Ascending aorta (tissue), 2 donors: ENCODE results near the gene SLC44A2. TPM values are rescaled to one million over a fixed set of nuclear protein-coding genes. Genes with fewer than 3 reads are reported as not detected.

Experiments used
- DNase-seq, 2 donors: peaks; one replicate each; pipeline ENCODE4 v3.0.0-alpha.2; 2019; ENCODE audit warnings: low spot score in 2 of 2
- H3K27ac ChIP-seq, 2 donors: fragments of 200-600 bp; sonication (generic); one replicate each; pipeline ENCODE4 v1.5.1; 2016 to 2017; ENCODE audit warnings: mild to moderate bottlenecking in 1 of 2
- H3K27me3 ChIP-seq: fragments of 200-600 bp; sonication (generic); one replicate; pipeline ENCODE4 v1.5.1; 2017
- H3K36me3 ChIP-seq, 2 donors: fragments of 200-600 bp; sonication (generic); one replicate each; pipeline ENCODE4 v1.5.1; 2016
- H3K4me1 ChIP-seq, 2 donors: fragments of 200-600 bp; sonication (generic); one replicate each; pipeline ENCODE4 v1.5.1; 2016 to 2017; ENCODE audit warnings: mild to moderate bottlenecking in 1 of 2
- H3K4me3 ChIP-seq, 2 donors: fragments of 200-600 bp; sonication (generic); one replicate each; pipeline ENCODE4 v1.5.1; 2016 to 2017; ENCODE audit warnings: mild to moderate bottlenecking in 1 of 2
- H3K9me3 ChIP-seq, 2 donors: fragments of 200-600 bp; sonication (generic); one replicate each; pipeline ENCODE4 v1.5.1; 2016
- CTCF ChIP-seq, 3 experiments: fragments of 200-600 bp in 2 of 3; fragments of 450-650 bp in 1 of 3; sonication (generic) in 2 of 3; IDR thresholded peaks; one replicate each; pipeline ENCODE4 v1.5.1; 2016 to 2019; ENCODE audit warnings: antibody characterized with exemption in 3 of 3, mild to moderate bottlenecking in 1 of 3, moderate library complexity in 1 of 3
- intact Hi-C: fragments of 100-400 bp; cut with DNase I; formaldehyde crosslinking; loops from one replicate; pipeline ENCODE4 v1.15.1; 2023
- total RNA-seq: library from RNA; depleted of rRNA; stranded (reverse); fragments of >200 nt; gene quantifications from one replicate; pipeline ENCODE4 v1.1.0, GENCODE V29; 2016

SLC44A2 gene
- total RNA-seq, 1 donor from 2014 or later, result 354 TPM

GRCh38 chr19:10680545-10681135, 55.3 kb downstream of the SLC44A2 start:
- no peak for TF ChIP-seq CTCF (IDR thresholded peaks at IDR 0.05)
- intact Hi-C loops, result no loop called here
- Histone ChIP-seq H3K27me3 (no peaks in the 10 kb centered on the region), H3K4me3 (no peak overlapping the region), H3K36me3 (peaks cover 87 to 93% of the 10 kb centered on the region in 2 donors), H3K4me1 (no peaks in the 10 kb centered on the region), H3K27ac (no peak overlapping the region), H3K9me3 (no peaks in the 10 kb centered on the region)
- DNase-seq, result no peak

- TF ChIP-seq CTCF (IDR thresholded peaks at IDR 0.05), result no peak
These were observed 56.3 kb downstream of the SLC44A2 start for GRCh38 chr19:10681658-10682057.

GRCh38 chr19:10682397-10683063, 57.2 kb downstream of the SLC44A2 start:
- DNase-seq, result no peak
- TF ChIP-seq CTCF (IDR thresholded peaks at IDR 0.05), result no peak
- no peaks in the 10 kb centered on the region for H3K27me3 ChIP-seq
- H3K36me3 ChIP-seq, result peaks cover 96 to 100% of the 10 kb centered on the region in 2 donors
- no peaks in the 10 kb centered on the region for H3K9me3 ChIP-seq
- H3K4me3 ChIP-seq, result no peak overlapping the region
- intact Hi-C loops, result no loop called here
- H3K4me1 ChIP-seq, result no peaks in the 10 kb centered on the region
- H3K27ac ChIP-seq, result no peak overlapping the region

More at GRCh38 chr19:10681658-10682057, 56.3 kb downstream of the SLC44A2 start:
- no peaks in the 10 kb centered on the region for H3K9me3 ChIP-seq
- DNase-seq, result no peak
- H3K27me3 ChIP-seq, result no peaks in the 10 kb centered on the region
- intact Hi-C loops, result no loop called here
- H3K4me3 ChIP-seq, result no peak overlapping the region
- H3K4me1 ChIP-seq, result no peaks in the 10 kb centered on the region
- peaks cover 96 to 99% of the 10 kb centered on the region in 2 donors for H3K36me3 ChIP-seq
- H3K27ac ChIP-seq, result no peak overlapping the region

- Histone ChIP-seq H3K27ac (no peak overlapping the region), H3K4me3 (no peak overlapping the region), H3K4me1 (no peaks in the 10 kb centered on the region), H3K27me3 (no peaks in the 10 kb centered on the region), H3K36me3 (peaks cover 96 to 100% of the 10 kb centered on the region in 2 donors), H3K9me3 (no peaks in the 10 kb centered on the region)
- no peak for DNase-seq
- no peak for TF ChIP-seq CTCF (IDR thresholded peaks at IDR 0.05)
- intact Hi-C loops, result no loop called here
These were observed 57.7 kb downstream of the SLC44A2 start for GRCh38 chr19:10683064-10683426.

GRCh38 chr19:10683582-10683981, 58.2 kb downstream of the SLC44A2 start:
- no peak for DNase-seq
- intact Hi-C loops, result no loop called here
- no peaks in the 10 kb centered on the region for H3K4me1 ChIP-seq
- H3K27me3 ChIP-seq, result no peaks in the 10 kb centered on the region
- H3K4me3 ChIP-seq, result no peak overlapping the region
- H3K9me3 ChIP-seq, result no peaks in the 10 kb centered on the region
- no peak overlapping the region for H3K27ac ChIP-seq
- peaks cover 96 to 100% of the 10 kb centered on the region in 2 donors for H3K36me3 ChIP-seq
- no peak for TF ChIP-seq CTCF (IDR thresholded peaks at IDR 0.05)
